GM12873 (cell line): Measurements from ENCODE around the gene RGS14.

Source experiments
- TF ChIP-seq, protein P1 (sequence below): IDR thresholded peaks from 2 replicates; pipeline ENCODE4 v1.5.1; 2012; ENCODE audit warnings: low read depth, mild to moderate bottlenecking, moderate library complexity, low read length, control low read depth; ENCODE audit not compliant: insufficient read depth; ENCODE audit errors: missing control alignments

The RGS14 gene

DNA sequence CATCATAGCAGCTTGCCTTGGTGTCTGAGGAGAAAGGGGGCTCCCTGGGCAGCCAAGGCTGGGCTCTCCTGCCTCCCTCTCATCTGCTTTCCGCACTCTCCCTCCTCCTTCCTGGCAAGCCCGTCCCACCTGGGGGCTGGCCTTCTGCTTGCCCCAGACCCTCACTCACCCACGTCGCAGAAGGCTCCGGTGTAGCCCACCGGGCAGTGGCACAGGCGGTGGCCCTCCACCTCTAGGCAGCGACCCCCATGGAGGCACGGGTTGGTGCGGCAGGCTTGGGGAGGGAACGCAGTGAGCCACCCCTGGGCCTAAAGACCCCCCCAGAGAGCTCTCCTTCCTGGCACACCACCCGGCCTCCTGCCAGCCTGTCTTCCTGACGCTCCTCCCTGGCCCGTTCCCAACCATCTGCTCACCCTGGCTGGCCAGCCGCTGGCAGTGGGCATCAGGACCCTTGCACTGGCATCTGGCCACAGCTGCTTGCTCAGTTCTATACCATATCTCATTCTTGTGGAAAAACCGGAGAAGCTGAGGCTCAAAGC lies 47.0 kb downstream of the RGS14 start:
- TF ChIP-seq, protein P1, sequence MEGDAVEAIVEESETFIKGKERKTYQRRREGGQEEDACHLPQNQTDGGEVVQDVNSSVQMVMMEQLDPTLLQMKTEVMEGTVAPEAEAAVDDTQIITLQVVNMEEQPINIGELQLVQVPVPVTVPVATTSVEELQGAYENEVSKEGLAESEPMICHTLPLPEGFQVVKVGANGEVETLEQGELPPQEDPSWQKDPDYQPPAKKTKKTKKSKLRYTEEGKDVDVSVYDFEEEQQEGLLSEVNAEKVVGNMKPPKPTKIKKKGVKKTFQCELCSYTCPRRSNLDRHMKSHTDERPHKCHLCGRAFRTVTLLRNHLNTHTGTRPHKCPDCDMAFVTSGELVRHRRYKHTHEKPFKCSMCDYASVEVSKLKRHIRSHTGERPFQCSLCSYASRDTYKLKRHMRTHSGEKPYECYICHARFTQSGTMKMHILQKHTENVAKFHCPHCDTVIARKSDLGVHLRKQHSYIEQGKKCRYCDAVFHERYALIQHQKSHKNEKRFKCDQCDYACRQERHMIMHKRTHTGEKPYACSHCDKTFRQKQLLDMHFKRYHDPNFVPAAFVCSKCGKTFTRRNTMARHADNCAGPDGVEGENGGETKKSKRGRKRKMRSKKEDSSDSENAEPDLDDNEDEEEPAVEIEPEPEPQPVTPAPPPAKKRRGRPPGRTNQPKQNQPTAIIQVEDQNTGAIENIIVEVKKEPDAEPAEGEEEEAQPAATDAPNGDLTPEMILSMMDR, result no peak

DNA sequence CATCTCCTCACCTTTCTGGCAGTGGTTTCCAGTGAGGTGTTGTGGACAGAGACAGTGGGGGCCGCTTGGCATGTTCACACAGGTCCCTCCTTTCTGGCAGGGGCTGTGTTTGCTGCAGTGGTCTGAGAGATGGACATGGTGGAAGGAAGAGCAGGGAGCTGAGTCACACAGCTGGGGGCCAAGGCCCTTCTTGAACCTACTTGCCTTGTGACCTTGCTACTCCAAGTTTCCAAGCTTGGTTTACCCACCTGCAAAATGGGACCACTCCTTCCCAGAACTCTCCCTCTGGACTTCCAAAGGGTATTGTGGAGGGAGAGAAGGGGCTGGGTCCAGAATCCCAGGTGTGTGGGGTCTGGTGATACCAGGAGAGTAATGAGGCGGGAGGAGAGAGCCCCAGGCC lies 47.6 kb downstream of the RGS14 start:
- TF ChIP-seq, protein P1, result no peak

DNA sequence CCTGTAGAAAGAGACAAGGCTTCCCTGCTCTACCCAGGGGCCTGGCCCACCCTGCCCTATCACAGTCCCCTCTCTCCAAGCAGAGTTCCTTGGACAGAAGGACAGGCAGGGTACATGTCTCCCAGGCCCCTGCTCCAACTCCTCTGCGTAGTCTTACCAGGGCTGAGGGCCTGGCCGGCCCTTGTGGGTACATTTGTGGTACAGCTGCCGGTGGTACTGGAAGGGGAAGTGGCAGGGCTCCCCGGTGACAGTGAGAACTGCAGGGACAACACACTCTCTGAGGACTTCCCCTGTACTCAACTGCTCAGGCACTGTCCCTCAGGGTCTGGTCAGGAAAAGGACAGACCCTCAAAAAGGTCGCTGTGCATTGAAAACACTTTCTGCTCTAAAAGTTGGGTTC lies 48.1 kb downstream of the RGS14 start:
- TF ChIP-seq, protein P1, result no peak

DNA sequence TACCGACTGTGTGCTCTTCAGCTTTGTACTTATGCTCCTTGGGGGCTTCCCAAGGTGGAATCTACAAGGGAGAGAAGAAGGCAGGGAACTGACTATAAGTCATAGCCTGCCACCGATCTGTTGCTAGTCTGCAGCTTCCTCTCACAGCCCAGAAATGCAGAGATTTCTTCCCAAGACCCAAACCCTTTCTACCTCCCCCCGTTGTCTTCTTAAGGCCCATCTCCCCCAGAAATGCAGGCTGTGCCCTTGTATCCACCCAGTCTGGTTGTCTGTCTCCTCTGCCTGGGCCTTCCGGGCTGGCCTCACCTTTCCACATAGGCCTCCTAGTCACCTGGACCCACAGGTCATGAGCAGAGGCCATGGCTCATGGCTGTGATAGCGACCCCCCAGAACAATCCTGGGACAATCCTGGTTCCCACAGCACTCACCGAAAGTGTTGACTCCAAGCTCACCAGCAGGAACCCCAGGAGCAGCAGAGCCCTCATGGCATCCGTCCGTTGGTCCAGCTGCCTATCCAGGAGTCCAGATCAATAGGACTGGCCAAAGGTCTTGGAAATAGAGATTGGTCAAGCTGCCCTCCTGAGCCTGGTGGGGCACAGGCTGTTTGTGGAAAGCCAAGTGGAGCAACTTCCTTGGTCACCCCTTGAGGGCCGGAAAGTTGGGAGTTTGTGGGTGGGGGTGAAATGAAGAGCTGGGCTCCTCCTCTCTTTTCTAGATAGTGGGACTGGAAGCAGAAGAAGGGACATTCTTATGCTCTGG lies 51.5 kb downstream of the RGS14 start, which contains the start of gene F12:
Gene F12 (minus strand): TSS at position 522 of the 759 bp plus-strand sequence. CDS start 37 bp downstream, at position 485.
- TF ChIP-seq, protein P1, result no peak

DNA sequence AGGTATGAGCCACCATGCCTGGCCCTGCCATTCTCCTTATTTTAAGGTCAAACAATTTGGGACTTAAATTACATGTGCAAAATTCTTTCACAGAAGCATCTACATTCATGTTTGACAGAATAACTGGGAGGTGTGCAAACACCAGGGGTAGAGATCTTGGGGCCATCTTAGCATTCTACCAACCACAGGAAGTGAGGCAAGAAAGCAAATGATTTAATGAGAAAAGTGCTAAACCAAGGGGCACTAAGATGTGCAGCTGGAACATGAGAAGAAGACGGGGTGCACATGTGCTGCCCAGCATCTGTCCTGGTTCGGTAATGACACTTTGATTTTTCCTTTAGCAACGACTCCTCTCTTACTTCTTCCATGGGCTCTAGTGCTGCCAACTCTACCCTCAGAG lies 52.9 kb downstream of the RGS14 start:
- TF ChIP-seq, protein P1, result no peak

DNA sequence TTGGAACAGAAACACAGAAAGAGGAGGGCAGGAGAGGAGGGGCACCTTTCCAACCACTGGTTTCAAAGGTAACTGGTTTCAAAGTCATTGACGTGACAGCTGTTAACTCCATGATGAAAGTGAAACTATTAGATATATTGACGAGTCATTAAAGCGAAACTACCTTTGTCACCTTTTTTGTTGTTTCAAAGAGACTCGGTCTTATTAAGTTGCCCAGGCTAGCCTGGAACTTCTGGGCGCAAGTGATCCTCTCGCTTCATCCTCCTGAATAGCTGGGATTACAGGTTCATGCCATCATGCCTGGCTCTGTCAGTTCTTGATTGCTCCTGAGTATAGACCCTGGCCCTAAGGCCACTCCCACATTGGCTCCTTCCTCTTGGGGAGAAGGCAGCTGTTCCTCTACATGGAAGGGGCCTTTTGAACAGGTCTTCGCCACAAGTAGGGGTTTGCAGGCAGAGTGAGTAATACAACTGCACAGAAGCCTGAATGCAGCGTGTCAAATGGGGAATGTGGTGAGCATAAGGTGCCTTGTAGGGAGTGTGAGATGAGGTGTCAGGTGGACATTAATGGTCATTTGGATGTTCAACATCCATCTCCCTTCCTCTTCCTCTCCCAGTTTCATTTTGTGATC lies 55.0 kb downstream of the RGS14 start:
- TF ChIP-seq, protein P1, result no peak

DNA sequence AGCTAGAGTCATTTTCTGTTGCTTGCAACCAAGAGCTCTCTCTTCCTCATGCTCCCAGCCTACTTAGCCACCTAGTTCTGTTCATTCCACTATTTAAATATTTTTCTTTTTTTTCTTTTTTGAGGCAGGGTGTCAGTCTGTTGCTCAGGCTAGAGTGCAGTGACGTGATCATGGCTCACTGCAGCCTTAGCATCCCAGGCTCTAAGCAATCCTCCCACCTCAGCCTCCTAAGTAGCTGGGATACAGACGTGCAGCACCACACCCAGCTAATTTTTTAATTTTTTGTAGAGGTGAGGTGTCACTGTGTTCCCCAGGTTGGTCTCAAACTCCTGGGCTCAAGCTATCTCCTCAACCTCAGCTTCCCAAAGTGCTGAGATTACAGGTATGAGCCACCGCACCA lies 56.8 kb downstream of the RGS14 start:
- TF ChIP-seq, protein P1, result no peak
